Loucy (cell line): ENCODE data around the gene PRRX2.

ENCODE experiments used
- CTCF ChIP-seq: fragments of 200-600 bp; sonication (generic); conservative IDR thresholded peaks from 2 replicates; pipeline ENCODE4 v1.5.1; 2014; ENCODE audit warnings: mild to moderate bottlenecking, antibody characterized with exemption, low read length
- EZH2phosphoT487 ChIP-seq: fragments of 200-600 bp; IDR thresholded peaks from 2 replicates; pipeline ENCODE4 v1.6.1; 2018; ENCODE audit warnings: antibody characterized with exemption, mild to moderate bottlenecking, moderate library complexity, borderline replicate concordance

GRCh38 chr9:129633848-129634247 is 31.6 kb upstream of the PRRX2 start:
- TF ChIP-seq CTCF (no peak), EZH2phosphoT487 (no peak)
